GM18511 (cell line): ENCODE measurements around the gene FARP1.

Source experiments
- ATAC-seq: cut with Tn5 transposase; IDR thresholded peaks from one replicate; pipeline ENCODE4 v1.9.1; 2021; ENCODE audit warnings: mild to moderate bottlenecking, moderate library complexity; ENCODE audit not compliant: unreplicated experiment

Gene FARP1

GRCh38 chr13:98275681-98276171 lies 132.8 kb downstream of the FARP1 start:
- ATAC-seq = no peak

- ATAC-seq = no peak
These were observed 133.6 kb downstream of the FARP1 start for GRCh38 chr13:98276486-98276885.

GRCh38 chr13:98278068-98278724 lies 135.3 kb downstream of the FARP1 start:
- ATAC-seq = no peak

- ATAC-seq = peak; percentile 90
These were observed 136.7 kb downstream of the FARP1 start for GRCh38 chr13:98279473-98280175.

GRCh38 chr13:98280176-98280510 lies 137.2 kb downstream of the FARP1 start:
- ATAC-seq = no peak

- ATAC-seq = no peak
These were observed 141.8 kb downstream of the FARP1 start for GRCh38 chr13:98284679-98285078.

GRCh38 chr13:98285317-98285716 lies 142.4 kb downstream of the FARP1 start:
- ATAC-seq = no peak

- no peak for ATAC-seq
These were observed 143.1 kb downstream of the FARP1 start for GRCh38 chr13:98285852-98286594.

- no peak for ATAC-seq
These were observed 143.9 kb downstream of the FARP1 start for GRCh38 chr13:98286799-98287198.

GRCh38 chr13:98288211-98288610 lies 145.3 kb downstream of the FARP1 start:
- ATAC-seq = no peak

GRCh38 chr13:98289339-98289945 lies 146.5 kb downstream of the FARP1 start:
- ATAC-seq = no peak

- ATAC-seq = no peak
These were observed 147.4 kb downstream of the FARP1 start for GRCh38 chr13:98290261-98290660.

- no peak for ATAC-seq
These were observed 148.8 kb downstream of the FARP1 start for GRCh38 chr13:98291658-98292057.

GRCh38 chr13:98293103-98293502 lies 150.2 kb downstream of the FARP1 start:
- ATAC-seq = no peak

GRCh38 chr13:98293570-98294142 lies 150.8 kb downstream of the FARP1 start:
- no peak for ATAC-seq

GRCh38 chr13:98295371-98295770 lies 152.5 kb downstream of the FARP1 start:
- no peak for ATAC-seq

- no peak for ATAC-seq
These were observed 154.2 kb downstream of the FARP1 start for GRCh38 chr13:98297051-98297450.

GRCh38 chr13:98297745-98298144 lies 154.9 kb downstream of the FARP1 start:
- ATAC-seq = no peak

GRCh38 chr13:98298599-98298998 lies 155.7 kb downstream of the FARP1 start:
- ATAC-seq = no peak

- no peak for ATAC-seq
These were observed 156.5 kb downstream of the FARP1 start for GRCh38 chr13:98299235-98299965.
